Chondrocyte (in vitro differentiated cells): Measurements from ENCODE around the gene LIMK1. TPM values are rescaled to one million over a fixed set of nuclear protein-coding genes. Genes with fewer than 3 reads are reported as not detected.

ENCODE experiments used
- DNase-seq: peaks from one replicate; pipeline ENCODE4 v3.0.0; 2021; ENCODE audit warnings: mixed read lengths, low spot score
- H3K27ac Mint-ChIP-seq: one replicate; pipeline ENCODE4 v1.8.0; 2021; ENCODE audit warnings: mild to moderate bottlenecking, moderate library complexity, mixed read lengths; ENCODE audit not compliant: unreplicated experiment
- H3K27me3 Mint-ChIP-seq: 2 replicates; pipeline ENCODE4 v1.8.0; 2021; ENCODE audit warnings: low read depth, mixed read lengths
- H3K36me3 Mint-ChIP-seq: 2 replicates; pipeline ENCODE4 v1.8.0; 2021; ENCODE audit warnings: low read depth, mixed read lengths
- H3K4me1 Mint-ChIP-seq: 2 replicates; pipeline ENCODE4 v1.8.0; 2021; ENCODE audit warnings: low read depth, mild to moderate bottlenecking, mixed read lengths
- H3K4me3 Mint-ChIP-seq: one replicate; pipeline ENCODE4 v1.8.0; 2021; ENCODE audit warnings: mild to moderate bottlenecking, moderate library complexity, mixed read lengths; ENCODE audit not compliant: unreplicated experiment
- H3K9me3 Mint-ChIP-seq: 2 replicates; pipeline ENCODE4 v1.8.0; 2021; ENCODE audit warnings: low read depth, mixed read lengths
- CTCF ChIP-seq: fragments of 200-600 bp; sonication (generic); IDR thresholded peaks from 2 replicates; pipeline ENCODE4 v1.5.0; 2021; ENCODE audit warnings: antibody characterized with exemption, mild to moderate bottlenecking, moderate library complexity
- total RNA-seq: library from RNA; stranded (reverse); gene quantifications from 3 replicates; pipeline ENCODE4 v1.2.1, GENCODE V29; 2021

LIMK1 gene
- total RNA-seq, 1 donor from 2014 or later: 41.5 TPM

- TF ChIP-seq CTCF: no peak
- Mint-ChIP-seq H3K27me3 (no peaks in the 10 kb centered on the region), H3K27ac (no peak overlapping the region), H3K9me3 (no peaks in the 10 kb centered on the region), H3K36me3 (no peaks in the 10 kb centered on the region), H3K4me3 (no peak overlapping the region), H3K4me1 (no peaks in the 10 kb centered on the region)
- no peak for DNase-seq
Measured at GRCh38 chr7:74134117-74134620, 50.6 kb downstream of the LIMK1 start.

- H3K4me3 Mint-ChIP-seq: no peak overlapping the region
- no peaks in the 10 kb centered on the region for H3K27me3 Mint-ChIP-seq
- H3K27ac Mint-ChIP-seq: no peak overlapping the region
- no peak for TF ChIP-seq CTCF
- H3K36me3 Mint-ChIP-seq: no peaks in the 10 kb centered on the region
- no peak for DNase-seq
- H3K9me3 Mint-ChIP-seq: no peaks in the 10 kb centered on the region
- H3K4me1 Mint-ChIP-seq: peaks cover 6% of the 10 kb centered on the region
Measured at GRCh38 chr7:74138334-74138867, 54.8 kb downstream of the LIMK1 start.

GRCh38 chr7:74138945-74139843 is 55.6 kb downstream of the LIMK1 start:
- no peak overlapping the region for H3K27ac Mint-ChIP-seq
- TF ChIP-seq CTCF: no peak
- no peak overlapping the region for H3K4me3 Mint-ChIP-seq
- no peak for DNase-seq
- peaks cover 6% of the 10 kb centered on the region for H3K4me1 Mint-ChIP-seq
- no peaks in the 10 kb centered on the region for H3K27me3 Mint-ChIP-seq
- no peaks in the 10 kb centered on the region for H3K9me3 Mint-ChIP-seq
- H3K36me3 Mint-ChIP-seq: no peaks in the 10 kb centered on the region

- no peak for DNase-seq
- no peak for TF ChIP-seq CTCF
- Mint-ChIP-seq H3K4me1 (peaks cover 6% of the 10 kb centered on the region), H3K4me3 (no peak overlapping the region), H3K27ac (no peak overlapping the region), H3K9me3 (no peaks in the 10 kb centered on the region), H3K27me3 (no peaks in the 10 kb centered on the region), H3K36me3 (no peaks in the 10 kb centered on the region)
Measured at GRCh38 chr7:74141705-74142104, 58.1 kb downstream of the LIMK1 start.

GRCh38 chr7:74143383-74143782 is 59.8 kb downstream of the LIMK1 start:
- no peaks in the 10 kb centered on the region for H3K36me3 Mint-ChIP-seq
- peaks cover 6% of the 10 kb centered on the region for H3K4me1 Mint-ChIP-seq
- H3K4me3 Mint-ChIP-seq: no peak overlapping the region
- TF ChIP-seq CTCF: no peak
- H3K9me3 Mint-ChIP-seq: no peaks in the 10 kb centered on the region
- no peak overlapping the region for H3K27ac Mint-ChIP-seq
- no peak for DNase-seq
- no peaks in the 10 kb centered on the region for H3K27me3 Mint-ChIP-seq
